ENCODE measurements around the gene ARHGEF3. TPM values are rescaled to one million over a fixed set of nuclear protein-coding genes. Genes with fewer than 3 reads are reported as not detected.

The ARHGEF3 gene
- total RNA-seq, 1 donor from 2014 or later = 26.0 TPM

GRCh38 chr3:56682462-56683121, 119.2 kb downstream of the ARHGEF3 start:
- DNase-seq = peak; percentile 50

- DNase-seq = peak; percentile 50
These were observed 119.7 kb downstream of the ARHGEF3 start for GRCh38 chr3:56681984-56682461.

GRCh38 chr3:56680054-56680580, 121.6 kb downstream of the ARHGEF3 start:
- DNase-seq = no peak

Other genes with a start within 250 kb of the ARHGEF3 start
- 40.7 TPM for gene CCDC66, start 244.8 kb downstream of the ARHGEF3 start, total RNA-seq
- gene TASOR, start 118.7 kb downstream of the ARHGEF3 start, total RNA-seq = 89.3 TPM

All from skin of body (tissue), 2 donors.